GM12873 (cell line): ENCODE data around the gene EVI5.

Experiments
- CTCF ChIP-seq: IDR thresholded peaks from 2 replicates; pipeline ENCODE4 v1.5.1; 2012; ENCODE audit warnings: low read depth, mild to moderate bottlenecking, moderate library complexity, low read length, control low read depth; ENCODE audit not compliant: insufficient read depth; ENCODE audit errors: missing control alignments

The EVI5 gene

GRCh38 chr1:92711473-92712165 is 73.3 kb downstream of the EVI5 start:
- no peak for TF ChIP-seq CTCF

GRCh38 chr1:92709738-92710137 is 75.2 kb downstream of the EVI5 start:
- TF ChIP-seq CTCF, result no peak

- TF ChIP-seq CTCF, result no peak
Observed at GRCh38 chr1:92708368-92708950, 76.4 kb downstream of the EVI5 start.

- TF ChIP-seq CTCF, result no peak
Observed at GRCh38 chr1:92707709-92708108, 77.2 kb downstream of the EVI5 start.

- TF ChIP-seq CTCF, result no peak
Observed at GRCh38 chr1:92707292-92707691, 77.6 kb downstream of the EVI5 start.

- no peak for TF ChIP-seq CTCF
Observed at GRCh38 chr1:92705446-92705845, 79.5 kb downstream of the EVI5 start.

- no peak for TF ChIP-seq CTCF
Observed at GRCh38 chr1:92701147-92701546, 83.8 kb downstream of the EVI5 start.
